Prostate gland (tissue), 2 donors: ENCODE measurements around the gene COQ4. TPM values are rescaled to one million over a fixed set of nuclear protein-coding genes. Genes with fewer than 3 reads are reported as not detected.

ENCODE experiments used
- DNase-seq: peaks from one replicate; pipeline ENCODE4 v3.0.0-alpha.2; 2019; ENCODE audit warnings: low spot score
- H3K27ac ChIP-seq, 2 donors: fragments of 200-600 bp; sonication (generic); 2 replicates each; pipeline ENCODE4 v1.5.1; 2017 to 2019
- H3K27me3 ChIP-seq: fragments of 200-600 bp; sonication (generic); replicated peaks from 2 replicates; pipeline ENCODE4 v1.5.1; 2019; ENCODE audit not compliant: insufficient read depth
- H3K36me3 ChIP-seq, 2 donors: fragments of 200-600 bp; sonication (generic); 1 replicate in 1 of 2; 2 replicates in 1 of 2; pipeline versions ENCODE4 v1.5.1 to v1.8.1; 2017 to 2019
- H3K4me1 ChIP-seq: fragments of 200-600 bp; sonication (generic); replicated peaks from 2 replicates; pipeline ENCODE4 v1.5.1; 2019
- H3K4me3 ChIP-seq, 2 donors: fragments of 200-600 bp; sonication (generic); 2 replicates each; pipeline ENCODE4 v1.5.1; 2017 to 2019
- H3K9me3 ChIP-seq: fragments of 200-600 bp; sonication (generic); 2 replicates; pipeline ENCODE4 v1.5.1; 2017
- CTCF ChIP-seq, 4 experiments: fragments of 200-600 bp in 2 of 4; fragments of 450-650 bp in 2 of 4; sonication (generic) in 2 of 4; IDR thresholded peaks; 1 replicate in 3 of 4; 2 replicates in 1 of 4; pipeline ENCODE4 v1.5.1; 2016 to 2019; ENCODE audit warnings: antibody characterized with exemption in 4 of 4, mild to moderate bottlenecking in 2 of 4, moderate library complexity in 2 of 4
- POLR2A ChIP-seq: fragments of 450-650 bp; IDR thresholded peaks from one replicate; pipeline ENCODE4 v1.6.1; 2016; ENCODE audit warnings: antibody characterized with exemption, mild to moderate bottlenecking
- POLR2AphosphoS5 ChIP-seq: sonication (generic); formaldehyde crosslinking; IDR thresholded peaks from one replicate; pipeline ENCODE4 v1.6.1; 2017; ENCODE audit warnings: antibody characterized with exemption
- WGBS: methylation state at CpG from one replicate; pipeline ENCODE4 v1.1.5; 2018; 5-methylcytosine and 5-hydroxymethylcytosine counted together
- intact Hi-C: fragments of 100-400 bp; cut with DNase I; formaldehyde crosslinking; loops from one replicate; pipeline ENCODE4 v1.14.2; 2022
- total RNA-seq, 2 donors: library from RNA; depleted of rRNA; stranded (reverse); fragments of >200 nt; gene quantifications; one replicate each; pipeline ENCODE4 v1.1.0, GENCODE V29; 2016

COQ4 gene
- total RNA-seq, 2 donors from 2014 or later, result 57.5 to 89.6 TPM

GRCh38 chr9:128310461-128310860 lies 12.2 kb upstream of the COQ4 start:
- Histone ChIP-seq H3K27me3 (no peaks in the 10 kb centered on the region), H3K27ac (no peak overlapping the region), H3K4me1 (no peaks in the 10 kb centered on the region), H3K9me3 (no peaks in the 10 kb centered on the region), H3K4me3 (no peak overlapping the region), H3K36me3 (peaks cover 4 to 10% of the 10 kb centered on the region in 2 donors)
- no peak for TF ChIP-seq POLR2A
- no peak for TF ChIP-seq POLR2AphosphoS5
- no peak for TF ChIP-seq CTCF (IDR thresholded peaks at IDR 0.05)
- intact Hi-C loops, result no loop called here
- 76% methylated on average over 10 of the region's 10 CpGs for WGBS
- DNase-seq, result no peak

- Histone ChIP-seq H3K27me3 (no peaks in the 10 kb centered on the region), H3K4me1 (no peaks in the 10 kb centered on the region), H3K9me3 (no peaks in the 10 kb centered on the region), H3K27ac (no peak overlapping the region), H3K4me3 (no peak overlapping the region), H3K36me3 (peaks cover 0 to 19% of the 10 kb centered on the region in 2 donors)
- no peak for DNase-seq
- TF ChIP-seq POLR2AphosphoS5 (no peak), CTCF (IDR thresholded peaks at IDR 0.05) (no peak), POLR2A (no peak)
- 94% methylated on average over 4 of the region's 4 CpGs for WGBS
- intact Hi-C loops, result no loop called here
These were observed 7.9 kb upstream of the COQ4 start for GRCh38 chr9:128314697-128315096.

GRCh38 chr9:128316421-128316820 lies 6.2 kb upstream of the COQ4 start:
- Histone ChIP-seq H3K9me3 (no peaks in the 10 kb centered on the region), H3K27me3 (no peaks in the 10 kb centered on the region), H3K4me1 (no peaks in the 10 kb centered on the region), H3K4me3 (no peak overlapping the region), H3K36me3 (peaks cover 0 to 9% of the 10 kb centered on the region in 2 donors), H3K27ac (no peak overlapping the region)
- TF ChIP-seq POLR2AphosphoS5, result no peak
- TF ChIP-seq POLR2A, result no peak
- TF ChIP-seq CTCF (IDR thresholded peaks at IDR 0.05), result no peak
- WGBS, result 81% methylated on average over 9 of the region's 9 CpGs
- intact Hi-C loops, result no loop called here
- no peak for DNase-seq

GRCh38 chr9:128317629-128318028 lies 5.0 kb upstream of the COQ4 start:
- no peak overlapping the region for H3K4me3 ChIP-seq
- no peak for TF ChIP-seq POLR2AphosphoS5
- no peak for DNase-seq
- no peak overlapping the region for H3K27ac ChIP-seq
- no peaks in the 10 kb centered on the region for H3K9me3 ChIP-seq
- no peaks in the 10 kb centered on the region for H3K27me3 ChIP-seq
- no peaks in the 10 kb centered on the region for H3K4me1 ChIP-seq
- 74% methylated on average over 2 of the region's 2 CpGs for WGBS
- intact Hi-C loops, result no loop called here
- H3K36me3 ChIP-seq, result peaks cover 0 to 9% of the 10 kb centered on the region in 2 donors

- peaks cover 5 to 6% of the 10 kb centered on the region in 2 donors for H3K36me3 ChIP-seq
- H3K27ac ChIP-seq, result no peak overlapping the region
- peak overlapping the region; percentile 70 to 86 for H3K4me3 ChIP-seq
- intact Hi-C loops, result no loop called here
- H3K9me3 ChIP-seq, result no peaks in the 10 kb centered on the region
- peaks cover 10% of the 10 kb centered on the region for H3K4me1 ChIP-seq
- no peak for TF ChIP-seq CTCF (IDR thresholded peaks at IDR 0.05)
- TF ChIP-seq POLR2AphosphoS5, result no peak
- TF ChIP-seq POLR2A, result no peak
- 79% methylated on average over 7 of the region's 7 CpGs for WGBS
- no peaks in the 10 kb centered on the region for H3K27me3 ChIP-seq
- no peak for DNase-seq
These were observed 1.3 kb upstream of the COQ4 start for GRCh38 chr9:128321343-128321742.
